Hepatocyte (in vitro differentiated cells): Measurements from ENCODE around the gene MRTFA. TPM values are rescaled to one million over a fixed set of nuclear protein-coding genes. Genes with fewer than 3 reads are reported as not detected.

Source experiments
- DNase-seq: peaks from one replicate; pipeline ENCODE4 v3.0.0-alpha.2; 2016; ENCODE audit warnings: low spot score
- H2AFZ ChIP-seq: fragments of 200-600 bp; sonication (generic); 2 replicates; pipeline ENCODE4 v1.6.0; 2016; ENCODE audit warnings: antibody characterized with exemption, mild to moderate bottlenecking
- H3K27ac ChIP-seq: fragments of 200-600 bp; sonication (generic); 2 replicates; pipeline ENCODE4 v1.5.1; 2016; ENCODE audit warnings: mild to moderate bottlenecking
- H3K27me3 ChIP-seq: fragments of 200-600 bp; sonication (generic); 2 replicates; pipeline ENCODE4 v1.6.1; 2016
- H3K36me3 ChIP-seq: fragments of 200-600 bp; sonication (generic); replicated peaks from 2 replicates; pipeline ENCODE4 v1.5.1; 2016; ENCODE audit warnings: low read depth; ENCODE audit not compliant: insufficient read depth
- H3K4me1 ChIP-seq: fragments of 200-600 bp; sonication (generic); 2 replicates; pipeline ENCODE4 v1.5.1; 2016; ENCODE audit warnings: mild to moderate bottlenecking, moderate library complexity; ENCODE audit not compliant: insufficient read depth
- H3K4me2 ChIP-seq: fragments of 200-600 bp; sonication (generic); 2 replicates; pipeline ENCODE4 v1.6.0; 2016
- H3K4me3 ChIP-seq: fragments of 200-600 bp; sonication (generic); 2 replicates; pipeline ENCODE4 v1.5.1; 2016; ENCODE audit warnings: mild to moderate bottlenecking
- H3K79me2 ChIP-seq: fragments of 200-600 bp; sonication (generic); 2 replicates; pipeline ENCODE4 v1.6.0; 2017; ENCODE audit warnings: mild to moderate bottlenecking
- H3K9me2 ChIP-seq: fragments of 200-600 bp; sonication (generic); replicated peaks from 2 replicates; pipeline ENCODE4 v1.6.0; 2017; ENCODE audit warnings: mild to moderate bottlenecking; ENCODE audit not compliant: insufficient read depth
- H3K9me3 ChIP-seq: fragments of 200-600 bp; sonication (generic); 2 replicates; pipeline ENCODE4 v1.5.1; 2016; ENCODE audit warnings: low read depth, mild to moderate bottlenecking
- H4K20me1 ChIP-seq: fragments of 200-600 bp; sonication (generic); 2 replicates; pipeline ENCODE4 v1.6.0; 2016; ENCODE audit warnings: mild to moderate bottlenecking; ENCODE audit not compliant: insufficient read depth, poor library complexity, severe bottlenecking
- CTCF ChIP-seq: fragments of 200-600 bp; sonication (generic); IDR thresholded peaks from 2 replicates; pipeline ENCODE4 v1.5.1; 2016; ENCODE audit warnings: antibody characterized with exemption, mild to moderate bottlenecking; ENCODE audit not compliant: poor library complexity
- EZH2 ChIP-seq: fragments of 200-600 bp; sonication (generic); IDR thresholded peaks from 2 replicates; pipeline ENCODE4 v1.6.1; 2016; ENCODE audit warnings: antibody characterized with exemption, mild to moderate bottlenecking, borderline replicate concordance
- EZH2phosphoT487 ChIP-seq: fragments of 200-600 bp; sonication (generic); IDR thresholded peaks from one replicate; pipeline ENCODE4 v1.6.1; 2018; ENCODE audit warnings: antibody characterized with exemption, mild to moderate bottlenecking, low read depth, moderate library complexity; ENCODE audit not compliant: unreplicated experiment, severe bottlenecking
- WGBS: methylation state at CpG from one replicate; pipeline ENCODE4 v1.1.6; 2016; ENCODE audit warnings: low lambda C conversion rate; ENCODE audit errors: missing lambda C conversion rate; 5-methylcytosine and 5-hydroxymethylcytosine counted together
- polyA plus RNA-seq: library from polyadenylated mRNA; unstranded; fragments of >200 nt; fragmentation: Nextera tagmentation; extraction: Ambion mirVana; gene quantifications from 2 replicates; pipeline ENCODE4 v1.2.1, GENCODE V29; 2016
- total RNA-seq: library from RNA; depleted of rRNA; stranded (reverse); fragments of >200 nt; gene quantifications from 2 replicates; pipeline ENCODE4 v1.2.3, GENCODE V29; 2014

Gene MRTFA
- total and polyA plus RNA-seq, 2 experiments from 2014 or later = 19.0 to 29.7 TPM

GRCh38 chr22:40422558-40423309 lies 213.8 kb downstream of the MRTFA start:
- 94% methylated on average over 9 of the region's 9 CpGs for WGBS

DNA sequence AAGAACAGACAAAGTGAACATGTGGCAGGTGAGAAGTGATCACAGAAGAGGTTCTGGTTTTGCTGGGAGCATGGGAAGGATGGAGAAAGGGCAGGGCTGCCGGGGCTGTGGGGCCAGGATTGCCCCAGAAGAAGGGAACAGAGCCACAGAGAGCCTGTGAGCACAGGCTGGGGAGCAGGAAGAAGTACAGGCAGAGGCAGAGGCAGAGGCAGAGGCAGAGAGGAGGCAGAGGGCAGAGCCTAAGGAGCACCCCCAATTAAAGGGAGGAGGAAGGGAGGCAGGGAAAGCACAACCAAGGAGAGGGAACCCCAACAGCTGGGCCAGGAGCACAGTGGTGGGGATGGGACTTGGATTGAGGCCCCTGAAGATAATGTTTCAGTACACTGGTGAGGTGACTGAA lies 214.6 kb downstream of the MRTFA start:
- Histone ChIP-seq H2AFZ (no peak overlapping the region), H3K4me2 (no peak overlapping the region), H4K20me1 (no peaks in the 10 kb centered on the region), H3K79me2 (no peaks in the 10 kb centered on the region), H3K27ac (no peak overlapping the region), H3K36me3 (no peaks in the 10 kb centered on the region), H3K27me3 (no peaks in the 10 kb centered on the region), H3K9me2 (no peaks in the 10 kb centered on the region), H3K9me3 (no peaks in the 10 kb centered on the region), H3K4me1 (no peaks in the 10 kb centered on the region), H3K4me3 (no peak overlapping the region)
- TF ChIP-seq EZH2 = no peak
- no peak for TF ChIP-seq EZH2phosphoT487
- TF ChIP-seq CTCF = no peak
- DNase-seq = no peak
- WGBS = 83% methylated on average over 1 of the region's 1 CpG

More at GRCh38 chr22:40422558-40423309, 213.8 kb downstream of the MRTFA start:
- no peaks in the 10 kb centered on the region for H3K9me3 ChIP-seq
- H3K4me1 ChIP-seq = no peaks in the 10 kb centered on the region
- H3K27me3 ChIP-seq = no peaks in the 10 kb centered on the region
- no peak for DNase-seq
- H3K9me2 ChIP-seq = no peaks in the 10 kb centered on the region
- H2AFZ ChIP-seq = no peak overlapping the region
- H3K4me3 ChIP-seq = no peak overlapping the region
- no peak overlapping the region for H3K27ac ChIP-seq
- H3K36me3 ChIP-seq = no peaks in the 10 kb centered on the region
- no peak for TF ChIP-seq EZH2
- no peak for TF ChIP-seq EZH2phosphoT487
- TF ChIP-seq CTCF = no peak
- H3K4me2 ChIP-seq = no peak overlapping the region
- no peaks in the 10 kb centered on the region for H4K20me1 ChIP-seq
- H3K79me2 ChIP-seq = no peaks in the 10 kb centered on the region

GRCh38 chr22:40421082-40421350 lies 215.5 kb downstream of the MRTFA start:
- no peaks in the 10 kb centered on the region for H3K27me3 ChIP-seq

More at GRCh38 chr22:40421082-40421350, 215.5 kb downstream of the MRTFA start:
- H3K36me3 ChIP-seq = no peaks in the 10 kb centered on the region
- H3K9me2 ChIP-seq = no peaks in the 10 kb centered on the region
- DNase-seq = no peak
- no peaks in the 10 kb centered on the region for H4K20me1 ChIP-seq
- no peaks in the 10 kb centered on the region for H3K79me2 ChIP-seq
- TF ChIP-seq EZH2 = no peak
- no peak for TF ChIP-seq CTCF
- TF ChIP-seq EZH2phosphoT487 = no peak
- H2AFZ ChIP-seq = no peak overlapping the region
- H3K4me1 ChIP-seq = no peaks in the 10 kb centered on the region
- H3K4me2 ChIP-seq = no peak overlapping the region
- H3K9me3 ChIP-seq = no peaks in the 10 kb centered on the region
- 100% methylated on average over 4 of the region's 4 CpGs for WGBS
- no peak overlapping the region for H3K27ac ChIP-seq
- H3K4me3 ChIP-seq = no peak overlapping the region
